Measurements from ENCODE around the gene MAP2K5.

MAP2K5 gene

GRCh38 chr15:67840749-67841512, 298.4 kb downstream of the MAP2K5 start:
- H3K4me1 ChIP-seq (ENCODE audit: insufficient read depth, low read length, severe bottlenecking) = peaks cover 77% of the 10 kb centered on the region
- no peaks in the 10 kb centered on the region for H3F3A ChIP-seq (ENCODE audit: insufficient read depth, low read length)
- no peaks in the 10 kb centered on the region for H3K36me3 ChIP-seq (ENCODE audit: insufficient read depth, low read length)
- H3K4me2 ChIP-seq (ENCODE audit: low read length) = peak overlapping the region; percentile 91
- H3K27ac ChIP-seq (ENCODE audit: low read depth, low read length, poor library complexity, severe bottlenecking) = peak overlapping the region; percentile 87
- no peaks in the 10 kb centered on the region for H3K79me2 ChIP-seq (ENCODE audit: insufficient read depth, low read length)
- H3K9me3 ChIP-seq (ENCODE audit: low read length) = no peaks in the 10 kb centered on the region
- peak overlapping the region; percentile 76 for H3K4me3 ChIP-seq (ENCODE audit: low read depth, low read length, poor library complexity, severe bottlenecking)
- H4K20me1 ChIP-seq (ENCODE audit: insufficient read depth, low read length) = no peaks in the 10 kb centered on the region
- no peak overlapping the region for H2AFZ ChIP-seq (ENCODE audit: low read length)
- TF ChIP-seq CTCF (IDR thresholded peaks at IDR 0.05; ENCODE audit: low read length) = no peak
- TF ChIP-seq EZH2 (IDR thresholded peaks at IDR 0.05; ENCODE audit: borderline replicate concordance, low read length) = no peak
- H3K9me2 ChIP-seq (ENCODE audit: low read depth, low read length) = no peaks in the 10 kb centered on the region
- no peaks in the 10 kb centered on the region for H3K27me3 ChIP-seq (ENCODE audit: insufficient read depth, low read length)
- H3K9ac ChIP-seq (ENCODE audit: low read length) = peak overlapping the region; percentile 90

GRCh38 chr15:67841513-67841762, 298.9 kb downstream of the MAP2K5 start:
- H3K27ac ChIP-seq (ENCODE audit: low read depth, low read length, poor library complexity, severe bottlenecking) = peak overlapping the region; percentile 87
- no peaks in the 10 kb centered on the region for H3K9me2 ChIP-seq (ENCODE audit: low read depth, low read length)
- no peaks in the 10 kb centered on the region for H3K9me3 ChIP-seq (ENCODE audit: low read length)
- H3K9ac ChIP-seq (ENCODE audit: low read length) = peak overlapping the region; percentile 90
- H3F3A ChIP-seq (ENCODE audit: insufficient read depth, low read length) = no peaks in the 10 kb centered on the region
- H3K36me3 ChIP-seq (ENCODE audit: insufficient read depth, low read length) = no peaks in the 10 kb centered on the region
- H3K79me2 ChIP-seq (ENCODE audit: insufficient read depth, low read length) = no peaks in the 10 kb centered on the region
- no peak overlapping the region for H2AFZ ChIP-seq (ENCODE audit: low read length)
- peak overlapping the region; percentile 76 for H3K4me3 ChIP-seq (ENCODE audit: low read depth, low read length, poor library complexity, severe bottlenecking)
- TF ChIP-seq CTCF (IDR thresholded peaks at IDR 0.05; ENCODE audit: low read length) = no peak
- no peak for TF ChIP-seq EZH2 (IDR thresholded peaks at IDR 0.05; ENCODE audit: borderline replicate concordance, low read length)
- H4K20me1 ChIP-seq (ENCODE audit: insufficient read depth, low read length) = no peaks in the 10 kb centered on the region
- H3K4me2 ChIP-seq (ENCODE audit: low read length) = peak overlapping the region; percentile 91
- no peaks in the 10 kb centered on the region for H3K27me3 ChIP-seq (ENCODE audit: insufficient read depth, low read length)
- peaks cover 72% of the 10 kb centered on the region for H3K4me1 ChIP-seq (ENCODE audit: insufficient read depth, low read length, severe bottlenecking)

- peaks cover 62% of the 10 kb centered on the region for H3K4me1 ChIP-seq (ENCODE audit: insufficient read depth, low read length, severe bottlenecking)
- H3K4me3 ChIP-seq (ENCODE audit: low read depth, low read length, poor library complexity, severe bottlenecking) = no peak overlapping the region
- H3K36me3 ChIP-seq (ENCODE audit: insufficient read depth, low read length) = no peaks in the 10 kb centered on the region
- H4K20me1 ChIP-seq (ENCODE audit: insufficient read depth, low read length) = no peaks in the 10 kb centered on the region
- no peaks in the 10 kb centered on the region for H3K9me2 ChIP-seq (ENCODE audit: low read depth, low read length)
- H3K9ac ChIP-seq (ENCODE audit: low read length) = no peak overlapping the region
- peak overlapping the region; percentile 64 for H3K27ac ChIP-seq (ENCODE audit: low read depth, low read length, poor library complexity, severe bottlenecking)
- H3K9me3 ChIP-seq (ENCODE audit: low read length) = no peaks in the 10 kb centered on the region
- no peaks in the 10 kb centered on the region for H3K79me2 ChIP-seq (ENCODE audit: insufficient read depth, low read length)
- no peaks in the 10 kb centered on the region for H3K27me3 ChIP-seq (ENCODE audit: insufficient read depth, low read length)
- no peak overlapping the region for H3K4me2 ChIP-seq (ENCODE audit: low read length)
- H2AFZ ChIP-seq (ENCODE audit: low read length) = no peak overlapping the region
- no peaks in the 10 kb centered on the region for H3F3A ChIP-seq (ENCODE audit: insufficient read depth, low read length)
- no peak for TF ChIP-seq CTCF (IDR thresholded peaks at IDR 0.05; ENCODE audit: low read length)
- no peak for TF ChIP-seq EZH2 (IDR thresholded peaks at IDR 0.05; ENCODE audit: borderline replicate concordance, low read length)
Observed at GRCh38 chr15:67843092-67843501, 300.6 kb downstream of the MAP2K5 start.

Measured in OCI-LY1 (cell line).